Subcutaneous abdominal adipose tissue (tissue), 5 donors: ENCODE results near the gene CD200.
A peak's percentile ranks its signal among the peaks of the same experiment; 100 is the strongest.

ENCODE experiments used
- H3K27ac ChIP-seq: one replicate; pipeline ENCODE4 v1.7.0; 2013; ENCODE audit warnings: low read depth, mild to moderate bottlenecking, inconsistent platforms, low read length, moderate library complexity
- H3K27me3 ChIP-seq, 5 donors: one replicate each; pipeline ENCODE4 v1.7.0; 2013; ENCODE audit warnings: low read length in 5 of 5, inconsistent platforms in 1 of 5; ENCODE audit not compliant: control insufficient read depth in 5 of 5, insufficient read depth in 4 of 5
- H3K36me3 ChIP-seq, 5 donors: one replicate each; pipeline ENCODE4 v1.7.0; 2013; ENCODE audit warnings: low read length in 5 of 5; ENCODE audit not compliant: control insufficient read depth in 5 of 5, insufficient read depth in 5 of 5
- H3K4me1 ChIP-seq, 5 donors: one replicate each; pipeline ENCODE4 v1.7.0; 2013; ENCODE audit warnings: low read length in 5 of 5, mild to moderate bottlenecking in 3 of 5, moderate library complexity in 1 of 5; ENCODE audit not compliant: control insufficient read depth in 5 of 5, insufficient read depth in 5 of 5
- H3K4me3 ChIP-seq, 5 donors: one replicate each; pipeline ENCODE4 v1.7.0; 2013; ENCODE audit warnings: low read length in 5 of 5, low read depth in 1 of 5
- H3K9ac ChIP-seq, 5 donors: one replicate each; pipeline ENCODE4 v1.7.0; 2013; ENCODE audit warnings: low read length in 5 of 5, mild to moderate bottlenecking in 4 of 5, moderate library complexity in 3 of 5
- H3K9me3 ChIP-seq, 5 donors: one replicate each; pipeline ENCODE4 v1.7.0; 2013; ENCODE audit warnings: low read length in 5 of 5; ENCODE audit not compliant: control insufficient read depth in 5 of 5
- donor health status: healthy.
- donor health status: healthy.
- donor health status: healthy.
- donor health status: healthy.
- donor health status: healthy.

The CD200 gene

DNA sequence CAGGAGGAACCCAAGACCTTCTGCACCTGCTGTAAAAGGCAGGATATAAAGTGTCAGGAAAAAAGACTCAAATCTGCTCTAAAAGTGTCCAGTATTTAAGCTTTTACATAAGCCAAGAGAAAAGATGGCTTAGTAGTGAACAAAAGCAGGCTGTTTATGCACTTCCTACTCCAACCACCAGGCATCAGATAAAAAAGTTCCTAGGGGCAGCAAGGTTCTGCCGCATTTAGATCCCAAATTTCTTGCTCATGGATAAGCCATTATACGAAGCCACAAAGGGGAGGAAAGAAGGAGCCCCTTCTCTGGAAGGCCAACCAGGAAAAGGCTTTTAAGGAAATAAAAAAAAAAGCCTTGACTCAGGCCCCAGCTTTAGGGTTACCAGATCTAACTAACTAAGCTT is 28.3 kb upstream of the CD200 start:
- H3K27ac ChIP-seq: no peak overlapping the region
- peaks cover 0 to 4% (median 0%) of the 10 kb centered on the region in 5 donors for H3K9me3 ChIP-seq
- peaks cover 4 to 28% (median 20%) of the 10 kb centered on the region in 5 donors for H3K4me1 ChIP-seq
- H3K4me3 ChIP-seq: peak overlapping the region; percentile 62 to 92 (median 80)
- no peaks in the 10 kb centered on the region for H3K27me3 ChIP-seq
- H3K36me3 ChIP-seq: no peaks in the 10 kb centered on the region
- no peak overlapping the region for H3K9ac ChIP-seq

DNA sequence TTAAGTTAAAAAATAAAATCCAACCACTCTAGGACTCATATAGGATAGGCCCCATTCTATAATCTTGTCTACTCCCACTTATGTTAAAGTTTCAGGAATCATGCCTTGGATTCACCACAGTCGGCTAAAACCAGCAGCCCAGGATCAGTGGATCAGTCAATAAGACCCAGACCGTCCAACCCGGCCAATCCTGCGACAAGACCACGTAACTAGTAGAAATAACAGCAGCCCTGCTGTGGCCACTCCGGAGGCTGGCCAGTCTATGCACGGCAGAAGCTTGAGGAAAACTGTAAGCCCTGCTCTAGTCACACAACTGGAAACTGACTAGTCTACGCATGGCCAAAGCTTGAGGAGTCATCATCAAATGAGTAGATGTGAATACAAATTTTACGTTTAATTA is 26.1 kb upstream of the CD200 start:
- Histone ChIP-seq H3K9ac (no peak overlapping the region), H3K4me1 (peaks cover 4 to 28% (median 20%) of the 10 kb centered on the region in 5 donors), H3K27ac (no peak overlapping the region), H3K4me3 (no peak overlapping the region), H3K36me3 (no peaks in the 10 kb centered on the region), H3K27me3 (no peaks in the 10 kb centered on the region), H3K9me3 (peaks cover 0 to 4% (median 0%) of the 10 kb centered on the region in 5 donors)

DNA sequence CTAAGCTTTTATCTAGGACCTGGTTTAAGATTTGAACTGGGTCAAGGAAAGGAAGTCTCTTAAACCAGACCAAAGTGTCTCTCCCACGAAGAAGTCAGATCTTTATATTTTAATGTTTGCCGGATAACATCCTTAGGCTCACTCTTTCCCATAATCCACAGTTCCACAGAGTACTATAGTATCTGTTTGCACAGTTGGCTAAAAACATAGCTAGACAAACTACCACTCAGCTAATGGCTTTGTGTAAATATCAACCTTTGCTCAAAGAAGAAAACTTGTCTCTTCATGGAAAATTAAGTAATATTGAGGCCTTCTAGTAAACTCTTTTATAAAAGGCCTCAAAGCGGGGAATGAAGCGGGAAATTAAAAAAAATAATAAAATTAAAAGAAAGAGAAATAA is 25.4 kb upstream of the CD200 start:
- no peak overlapping the region for H3K27ac ChIP-seq
- H3K4me3 ChIP-seq: no peak overlapping the region
- H3K9me3 ChIP-seq: no peaks in the 10 kb centered on the region
- H3K9ac ChIP-seq: no peak overlapping the region
- H3K27me3 ChIP-seq: no peaks in the 10 kb centered on the region
- peaks cover 4 to 26% (median 20%) of the 10 kb centered on the region in 5 donors for H3K4me1 ChIP-seq
- H3K36me3 ChIP-seq: no peaks in the 10 kb centered on the region

DNA sequence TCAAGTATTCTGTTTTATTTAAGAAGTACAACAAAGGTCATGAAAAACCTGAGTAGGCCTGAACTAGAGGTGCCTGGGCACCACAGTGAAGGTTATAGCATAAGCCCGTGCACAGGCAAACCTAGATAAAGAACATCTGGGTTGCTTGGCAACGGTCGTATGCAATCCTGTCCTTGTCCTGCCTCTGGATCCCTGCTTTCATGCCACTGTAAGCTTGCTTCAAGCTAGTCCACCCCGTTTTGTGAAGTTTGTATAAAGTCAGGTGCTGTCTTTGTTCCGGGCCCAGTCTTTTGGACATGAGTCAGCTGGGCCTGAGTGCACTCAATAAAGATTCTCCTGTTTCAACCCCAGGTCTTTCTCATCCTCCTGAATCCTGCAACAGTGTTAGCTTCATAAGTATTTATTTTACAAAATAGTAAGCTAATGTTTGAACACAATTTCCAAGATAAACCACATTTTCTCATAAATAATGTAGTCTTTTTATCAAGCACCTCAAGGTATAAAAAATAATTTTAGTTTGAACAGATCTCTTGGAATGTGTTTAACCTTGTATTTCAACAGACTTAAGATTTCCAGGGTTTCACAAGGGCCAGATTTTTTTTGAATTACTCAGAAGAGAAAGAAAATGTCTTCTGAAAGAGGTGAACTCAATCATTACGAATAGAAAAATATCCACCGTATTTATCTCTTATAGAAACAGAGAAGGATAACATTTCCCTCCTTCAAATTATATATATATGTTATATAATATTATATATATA is 24.6 kb upstream of the CD200 start:
- H3K4me3 ChIP-seq: no peak overlapping the region
- H3K27ac ChIP-seq: no peak overlapping the region
- peaks cover 2 to 19% (median 12%) of the 10 kb centered on the region in 5 donors for H3K4me1 ChIP-seq
- no peaks in the 10 kb centered on the region for H3K9me3 ChIP-seq
- no peak overlapping the region for H3K9ac ChIP-seq
- H3K27me3 ChIP-seq: no peaks in the 10 kb centered on the region
- H3K36me3 ChIP-seq: no peaks in the 10 kb centered on the region

DNA sequence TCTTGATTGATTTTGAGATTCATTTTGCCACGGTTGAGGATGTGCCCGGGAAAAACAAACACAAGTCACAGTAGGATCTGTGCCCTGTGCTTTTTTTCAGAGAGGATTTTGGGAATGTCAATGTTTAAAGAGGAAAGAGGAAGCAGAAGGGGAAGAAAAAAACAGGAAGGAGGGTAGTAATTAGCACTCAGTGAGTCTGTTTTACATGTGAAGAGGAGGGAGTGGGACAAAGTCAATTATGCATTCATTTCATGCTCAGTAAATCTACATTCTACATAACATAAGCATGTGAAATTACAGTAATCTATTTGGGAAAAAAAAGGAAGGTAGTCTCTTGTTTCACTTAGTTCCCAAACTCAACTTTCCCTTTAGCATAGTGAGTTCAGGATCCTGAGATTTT is 18.3 kb upstream of the CD200 start:
- Histone ChIP-seq H3K9me3 (no peaks in the 10 kb centered on the region), H3K27me3 (no peaks in the 10 kb centered on the region), H3K4me1 (no peaks in the 10 kb centered on the region), H3K36me3 (no peaks in the 10 kb centered on the region), H3K27ac (no peak overlapping the region), H3K9ac (no peak overlapping the region), H3K4me3 (no peak overlapping the region)

DNA sequence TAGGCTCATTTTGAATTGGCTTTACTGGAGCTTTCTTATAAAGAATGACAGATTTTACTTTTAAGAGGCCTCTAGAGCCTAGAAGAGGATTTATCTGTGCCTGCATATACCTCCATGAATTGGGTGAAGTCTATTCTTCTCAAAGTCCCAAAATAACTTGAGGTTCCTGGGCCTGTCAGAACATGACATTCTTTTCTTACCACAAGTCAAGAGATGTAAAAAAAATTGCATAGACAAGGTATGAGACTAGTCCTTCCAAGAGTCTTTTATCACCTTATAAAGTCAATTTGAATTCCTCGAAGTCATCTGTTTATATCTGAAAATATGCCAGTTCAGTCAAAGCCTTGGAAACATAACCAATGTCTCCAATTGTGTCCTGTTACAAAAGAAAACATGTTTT is 17.2 kb upstream of the CD200 start:
- Histone ChIP-seq H3K27ac (no peak overlapping the region), H3K27me3 (no peaks in the 10 kb centered on the region), H3K9ac (no peak overlapping the region), H3K4me3 (no peak overlapping the region), H3K36me3 (no peaks in the 10 kb centered on the region), H3K9me3 (no peaks in the 10 kb centered on the region), H3K4me1 (no peaks in the 10 kb centered on the region)

DNA sequence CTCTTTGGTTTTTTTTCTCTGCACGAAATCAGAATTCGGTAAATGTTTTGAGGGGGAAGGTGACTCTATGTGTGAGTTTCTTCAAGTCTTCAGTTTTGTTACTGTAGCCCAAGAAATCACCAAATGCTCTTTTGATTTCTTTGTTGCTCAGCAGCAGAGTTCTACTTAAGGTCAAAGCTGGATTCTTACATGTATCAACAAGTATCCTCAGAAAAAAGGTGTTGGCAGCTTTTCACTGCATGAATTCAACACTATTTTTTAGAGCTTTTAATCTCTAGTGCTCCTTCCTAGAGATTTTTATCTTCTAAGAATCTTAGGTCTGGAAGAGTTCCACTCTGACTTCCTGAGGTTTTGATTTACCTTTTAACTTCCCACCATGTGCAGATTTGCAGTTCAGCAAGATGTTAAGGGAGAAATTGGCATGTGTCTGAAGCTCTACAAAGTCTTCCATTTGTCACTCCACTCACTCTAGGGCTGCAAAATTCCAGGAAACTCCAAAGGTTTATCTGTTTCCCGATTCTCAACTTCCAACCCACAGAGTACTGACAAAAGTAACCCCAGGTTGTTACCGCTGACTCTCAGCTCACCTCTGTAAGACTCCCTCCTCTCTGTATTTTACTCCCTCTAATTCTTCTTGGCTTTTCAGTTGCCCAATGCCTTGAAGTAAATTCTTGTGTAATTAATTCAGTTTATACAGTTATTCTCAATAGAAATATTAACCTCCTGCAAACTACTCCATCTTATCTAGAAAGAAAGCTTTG is 13.3 kb upstream of the CD200 start:
- no peak overlapping the region for H3K9ac ChIP-seq
- no peak overlapping the region for H3K27ac ChIP-seq
- H3K4me3 ChIP-seq: no peak overlapping the region
- no peaks in the 10 kb centered on the region for H3K9me3 ChIP-seq
- H3K4me1 ChIP-seq: peaks cover 0 to 2% (median 0%) of the 10 kb centered on the region in 5 donors
- no peaks in the 10 kb centered on the region for H3K36me3 ChIP-seq
- no peaks in the 10 kb centered on the region for H3K27me3 ChIP-seq

DNA sequence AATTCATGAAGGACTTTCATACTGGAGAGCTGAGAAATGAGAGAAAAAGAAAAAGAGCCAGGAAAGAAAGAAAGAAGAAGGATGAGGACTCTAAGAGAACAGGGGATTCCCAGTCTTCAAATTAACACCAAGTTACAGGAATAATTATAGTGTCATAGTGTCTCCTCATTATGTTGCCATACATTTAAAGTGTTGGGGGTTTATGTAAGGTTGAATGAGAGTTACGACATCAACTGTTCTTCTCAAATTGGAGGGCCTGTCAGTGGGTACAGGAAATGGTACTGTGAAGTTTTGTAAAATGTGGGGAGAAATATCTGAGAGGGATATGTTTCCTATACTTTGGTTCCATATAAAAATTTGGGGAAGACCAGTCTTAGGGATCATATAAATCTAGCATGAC is 12.3 kb upstream of the CD200 start:
- Histone ChIP-seq H3K36me3 (no peaks in the 10 kb centered on the region), H3K27ac (no peak overlapping the region), H3K27me3 (no peaks in the 10 kb centered on the region), H3K9ac (no peak overlapping the region), H3K4me1 (peaks cover 0 to 2% (median 0%) of the 10 kb centered on the region in 5 donors), H3K9me3 (no peaks in the 10 kb centered on the region), H3K4me3 (no peak overlapping the region)

DNA sequence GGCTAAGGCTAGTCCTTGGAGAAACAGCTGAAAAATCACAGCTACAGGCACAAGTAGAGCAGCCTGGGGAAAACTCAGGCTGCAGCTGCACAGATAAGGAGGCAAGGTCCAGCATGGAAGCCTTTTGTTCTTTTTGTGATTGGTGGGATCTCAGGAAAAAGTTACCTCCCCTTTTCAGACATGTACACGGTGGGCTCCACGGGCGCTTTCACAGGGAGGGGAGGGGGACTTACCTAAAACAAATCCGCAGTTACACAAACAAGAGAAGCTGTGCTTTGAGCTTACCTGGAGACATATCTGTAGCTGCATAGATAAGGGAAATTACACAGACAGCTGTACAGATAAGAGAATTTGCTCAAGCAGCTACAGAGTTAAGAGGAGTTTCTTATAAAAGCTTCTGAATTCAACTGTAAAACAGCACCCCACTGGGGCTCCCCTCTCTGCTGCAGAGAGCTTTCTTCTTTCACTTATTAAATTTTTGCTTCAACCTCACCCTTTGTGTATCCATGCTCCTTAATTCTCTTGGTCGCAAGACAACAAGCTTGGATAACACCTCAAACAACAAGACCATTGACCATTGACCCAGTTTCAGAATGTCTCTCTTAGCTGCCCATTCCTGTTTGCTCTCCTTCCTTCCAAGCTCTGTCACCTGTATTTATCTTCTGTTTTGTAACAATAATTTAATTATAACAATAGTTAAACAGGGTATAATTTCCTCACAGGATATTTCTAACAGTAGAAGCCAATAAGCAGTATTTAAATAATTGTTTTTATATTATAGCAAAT is 10.9 kb upstream of the CD200 start:
- Histone ChIP-seq H3K27me3 (no peaks in the 10 kb centered on the region), H3K27ac (no peak overlapping the region), H3K9me3 (no peaks in the 10 kb centered on the region), H3K4me1 (peaks cover 0 to 2% (median 0%) of the 10 kb centered on the region in 5 donors), H3K9ac (no peak overlapping the region), H3K4me3 (no peak overlapping the region), H3K36me3 (no peaks in the 10 kb centered on the region)
